Caco-2 (cell line): ENCODE results near the gene GPR78. TPM values are rescaled to one million over a fixed set of nuclear protein-coding genes. Genes with fewer than 3 reads are reported as not detected.

Experiments
- BruUV-seq: library from RNA; stranded (reverse); fragments of 400-500 nt; replicated peaks from 2 replicates; lab custom pipeline; 2021; lab: Mats Ljungman, UMichigan
- CTCF ChIA-PET: fragments of 300-600 bp; sonication (Branson Sonifier 250); formaldehyde crosslinking; loops from one replicate; lab custom pipeline; 2022; ENCODE audit warnings: antibody characterized with exemption; lab: Charles Lee
- POLR2A ChIA-PET: fragments of 300-600 bp; sonication (Branson Sonifier 250); formaldehyde crosslinking; loops from one replicate; lab custom pipeline; 2022; ENCODE audit warnings: antibody characterized with exemption; lab: Charles Lee
- DNase-seq, 2 experiments: peaks; one replicate each; pipeline versions ENCODE4 v3.0.0 to v3.0.0-alpha.2; 2020 to 2022
- H3K27me3 ChIP-seq: replicated peaks from 2 replicates; pipeline ENCODE4 v1.6.0; 2011; ENCODE audit warnings: low read length; ENCODE audit not compliant: control insufficient read depth, insufficient read depth
- H3K36me3 ChIP-seq: 2 replicates; pipeline ENCODE4 v1.5.1; 2011; ENCODE audit warnings: low read length; ENCODE audit not compliant: control insufficient read depth, insufficient read depth
- H3K4me1 ChIP-seq: fragments of 250-450 bp; sonication (Bioruptor Pico); 2 replicates; pipeline ENCODE4 v1.5.1; 2020; ENCODE audit warnings: mild to moderate bottlenecking
- H3K4me3 ChIP-seq: 2 replicates; pipeline ENCODE4 v1.5.1; 2011; ENCODE audit warnings: low read depth, mild to moderate bottlenecking, control low read depth, low read length
- H3K9me3 ChIP-seq: fragments of 250-450 bp; sonication (Bioruptor Pico); 2 replicates; pipeline ENCODE4 v1.5.1; 2020; ENCODE audit warnings: mild to moderate bottlenecking, moderate library complexity
- H3K27ac Mint-ChIP-seq: one replicate; pipeline ENCODE4 v1.8.0; 2022; ENCODE audit warnings: mixed read lengths; ENCODE audit not compliant: unreplicated experiment
- H3K27me3 Mint-ChIP-seq: one replicate; pipeline ENCODE4 v1.8.0; 2022; ENCODE audit warnings: mixed read lengths; ENCODE audit not compliant: insufficient read depth, unreplicated experiment
- H3K36me3 Mint-ChIP-seq: one replicate; pipeline ENCODE4 v1.8.0; 2022; ENCODE audit warnings: mild to moderate bottlenecking, mixed read lengths; ENCODE audit not compliant: insufficient read depth, unreplicated experiment
- H3K4me1 Mint-ChIP-seq: one replicate; pipeline ENCODE4 v1.8.0; 2022; ENCODE audit warnings: low read depth, mixed read lengths; ENCODE audit not compliant: unreplicated experiment
- H3K4me3 Mint-ChIP-seq: one replicate; pipeline ENCODE4 v1.8.0; 2022; ENCODE audit warnings: mild to moderate bottlenecking, moderate library complexity, mixed read lengths; ENCODE audit not compliant: unreplicated experiment
- H3K9me3 Mint-ChIP-seq: one replicate; pipeline ENCODE4 v1.8.0; 2022; ENCODE audit warnings: mixed read lengths; ENCODE audit not compliant: unreplicated experiment
- CTCF ChIP-seq, 2 experiments: fragments of 200-600 bp in 1 of 2; IDR thresholded peaks; 1 replicate in 1 of 2; 2 replicates in 1 of 2; pipeline versions ENCODE4 v1.5.1 to v1.8.0; 2011 to 2022; ENCODE audit warnings: antibody characterized with exemption in 1 of 2, control low read depth in 1 of 2, inconsistent platforms in 1 of 2, low read depth in 1 of 2, low read length in 1 of 2, mild to moderate bottlenecking in 1 of 2, moderate library complexity in 1 of 2; ENCODE audit not compliant: insufficient read depth in 1 of 2, severe bottlenecking in 1 of 2, unreplicated experiment in 1 of 2
- intact Hi-C: fragments of 100-400 bp; cut with micrococcal nuclease; formaldehyde crosslinking; loops from one replicate; pipeline ENCODE4 v1.10.0; 2022; ENCODE audit not compliant: unreplicated experiment
- total RNA-seq: library from RNA; stranded (reverse); gene quantifications from 2 replicates; pipeline ENCODE4 v1.2.3, GENCODE V29; 2022

GPR78 gene
- total RNA-seq, 1 experiment from 2014 or later = 0.68 TPM

- no peaks in the 10 kb centered on the region for H3K27me3 Mint-ChIP-seq
- H3K4me3 Mint-ChIP-seq = no peak overlapping the region
- POLR2A ChIA-PET = no interaction called here
- H3K36me3 Mint-ChIP-seq = peaks cover 2% of the 10 kb centered on the region
- intact Hi-C loops = loop anchor here (5.0 kb wide), 1 partner anchor 38 kb away; the partner anchor contains the start of gene CPZ
- CTCF ChIA-PET = no interaction called here
- H3K27me3 ChIP-seq = no peaks in the 10 kb centered on the region
- H3K9me3 ChIP-seq = no peaks in the 10 kb centered on the region
- H3K4me1 Mint-ChIP-seq = peaks cover 16% of the 10 kb centered on the region
- no peak overlapping the region for H3K4me3 ChIP-seq
- TF ChIP-seq CTCF (IDR thresholded peaks at IDR 0.05; ENCODE audit: insufficient read depth in 1 of 2, low read depth in 1 of 2, low read length in 1 of 2, severe bottlenecking in 1 of 2, unreplicated experiment in 1 of 2) = no peak
- no peak for DNase-seq
- no TSS peak for BruUV-seq
- no peaks in the 10 kb centered on the region for H3K36me3 ChIP-seq
- H3K9me3 Mint-ChIP-seq = no peaks in the 10 kb centered on the region
- peak overlapping the region; percentile 63 for H3K27ac Mint-ChIP-seq
- peaks cover 37% of the 10 kb centered on the region for H3K4me1 ChIP-seq
Measured at GRCh38 chr4:8554555-8555100, 25.6 kb upstream of the GPR78 start.

GRCh38 chr4:8555716-8556115, 24.5 kb upstream of the GPR78 start:
- ChIA-PET POLR2A (no interaction called here), CTCF (interaction anchor here (1.1 to 1.3 kb wide), 2 partner anchors 17 to 21 kb away, joined by 3 to 6 read pairs; no protein-coding TSS in a partner anchor)
- H3K4me1 ChIP-seq = peaks cover 48% of the 10 kb centered on the region
- no TSS peak for BruUV-seq
- Mint-ChIP-seq H3K27ac (peak overlapping the region; percentile 46), H3K27me3 (no peaks in the 10 kb centered on the region), H3K9me3 (no peaks in the 10 kb centered on the region), H3K4me3 (no peak overlapping the region), H3K36me3 (peaks cover 5% of the 10 kb centered on the region), H3K4me1 (peaks cover 16% of the 10 kb centered on the region)
- no peaks in the 10 kb centered on the region for H3K36me3 ChIP-seq
- no peaks in the 10 kb centered on the region for H3K27me3 ChIP-seq
- H3K4me3 ChIP-seq = no peak overlapping the region
- no peaks in the 10 kb centered on the region for H3K9me3 ChIP-seq
- no peak for DNase-seq
- intact Hi-C loops = loop anchor here (5.0 kb wide), 1 partner anchor 37 kb away; the partner anchor contains the start of gene CPZ
- no peak for TF ChIP-seq CTCF (IDR thresholded peaks at IDR 0.05; ENCODE audit: insufficient read depth in 1 of 2, low read depth in 1 of 2, low read length in 1 of 2, severe bottlenecking in 1 of 2, unreplicated experiment in 1 of 2)

GRCh38 chr4:8556341-8557150, 23.6 kb upstream of the GPR78 start:
- CTCF ChIA-PET = interaction anchor here (0.7 to 1.3 kb wide), 3 partner anchors 16 to 1631 kb away, joined by 3 to 6 read pairs (median 3); no protein-coding TSS in a partner anchor
- DNase-seq = peak in 1 of 2 experiments; percentile 36
- H3K36me3 ChIP-seq = no peaks in the 10 kb centered on the region
- Mint-ChIP-seq H3K36me3 (peaks cover 5% of the 10 kb centered on the region), H3K27ac (peak overlapping the region; percentile 59), H3K4me1 (peaks cover 20% of the 10 kb centered on the region), H3K27me3 (no peaks in the 10 kb centered on the region), H3K9me3 (no peaks in the 10 kb centered on the region), H3K4me3 (no peak overlapping the region)
- no peaks in the 10 kb centered on the region for H3K9me3 ChIP-seq
- no peak overlapping the region for H3K4me3 ChIP-seq
- BruUV-seq = no TSS peak
- peaks cover 55% of the 10 kb centered on the region for H3K4me1 ChIP-seq
- TF ChIP-seq CTCF (IDR thresholded peaks at IDR 0.05; ENCODE audit: insufficient read depth in 1 of 2, low read depth in 1 of 2, low read length in 1 of 2, severe bottlenecking in 1 of 2, unreplicated experiment in 1 of 2) = no peak
- POLR2A ChIA-PET = no interaction called here
- intact Hi-C loops = loop anchor here (5.0 kb wide), 1 partner anchor 36 kb away; the partner anchor contains the start of gene CPZ
- no peaks in the 10 kb centered on the region for H3K27me3 ChIP-seq
